HepG2 (cell line): Measurements from ENCODE around the gene RASSF10. TPM values are rescaled to one million over a fixed set of nuclear protein-coding genes. Genes with fewer than 3 reads are reported as not detected.

Experiments
- ATAC-seq: fragments of 200-7000 bp; cut with Tn5 transposase; 3 replicates; pipeline ENCODE4 v1.9.1; 2020; ENCODE audit warnings: mild to moderate bottlenecking, moderate library complexity
- BruUV-seq: library from RNA; stranded (reverse); fragments of 400-500 nt; replicated peaks from 2 replicates; lab custom pipeline; 2021; lab: Mats Ljungman, UMichigan
- CTCF ChIA-PET: fragments of 300-600 bp; formaldehyde crosslinking; extraction: SDS; loops from one replicate; lab custom pipeline; 2021; ENCODE audit warnings: low total read pairs, inconsistent platforms, low intra/inter-chr PET ratio; lab: Yijun Ruan, JAX
- POLR2A ChIA-PET: fragments of 350-600 bp; sonication (Branson Sonifier 250); formaldehyde crosslinking; loops from one replicate; lab custom pipeline; 2020; ENCODE audit warnings: antibody characterized with exemption, inconsistent platforms; lab: Yijun Ruan, JAX
- DNase-seq: peaks from one replicate; pipeline ENCODE4 v3.0.0-alpha.2; 2015; ENCODE audit warnings: low spot score
- FAIRE-seq: peaks from 3 replicates; lab custom pipeline; 2011; peaks lifted over from hg19 to GRCh38; lab: Jason Lieb, UNC
- H2AFZ ChIP-seq: one replicate; pipeline ENCODE4 v1.6.1; 2011; ENCODE audit warnings: low read length, inconsistent platforms
- H3K27ac ChIP-seq: fragments of 300-600 bp; 3 replicates; pipeline ENCODE4 v1.8.0; 2011; ENCODE audit warnings: mixed run types, mild to moderate bottlenecking, mixed read lengths, low read length, inconsistent platforms; ENCODE audit not compliant: insufficient read depth; ENCODE audit errors: extremely low read length
- H3K27me3 ChIP-seq, 2 experiments: fragments of 200-600 bp in 1 of 2; 2 replicates in 1 of 2; 3 replicates in 1 of 2; pipeline versions ENCODE4 v1.6.0 to v1.8.0; 2011; ENCODE audit warnings: low read length in 2 of 2, mild to moderate bottlenecking in 2 of 2, moderate library complexity in 2 of 2, inconsistent platforms in 1 of 2; ENCODE audit not compliant: insufficient read depth in 2 of 2, control insufficient read depth in 1 of 2
- H3K36me3 ChIP-seq, 2 experiments: fragments of 200-600 bp in 1 of 2; replicated peaks in 1 of 2; 2 replicates in 1 of 2; 3 replicates in 1 of 2; pipeline versions ENCODE4 v1.5.1 to v1.8.0; 2011; ENCODE audit warnings: low read length in 2 of 2, inconsistent platforms in 1 of 2; ENCODE audit not compliant: insufficient read depth in 2 of 2, control insufficient read depth in 1 of 2
- H3K4me1 ChIP-seq: 2 replicates; pipeline ENCODE4 v1.5.1; 2012; ENCODE audit warnings: low read length, inconsistent platforms; ENCODE audit not compliant: insufficient read depth
- H3K4me2 ChIP-seq: 2 replicates; pipeline ENCODE4 v1.6.0; 2011; ENCODE audit warnings: low read depth, low read length, inconsistent platforms
- H3K4me3 ChIP-seq, 3 experiments: fragments of 200-600 bp in 1 of 3; sonication (generic), shearing (Covaris generic) in 1 of 3; replicated peaks in 1 of 3; 2 replicates each; pipeline ENCODE4 v1.5.1; 2011 to 2016; ENCODE audit warnings: low read length in 3 of 3, inconsistent platforms in 2 of 3, low read depth in 2 of 3, mild to moderate bottlenecking in 2 of 3, control low read depth in 1 of 3, mixed read lengths in 1 of 3; ENCODE audit not compliant: insufficient read depth in 1 of 3
- H3K79me2 ChIP-seq: one replicate; pipeline ENCODE4 v1.6.1; 2011; ENCODE audit warnings: low read length, inconsistent platforms; ENCODE audit not compliant: insufficient read depth
- H3K9ac ChIP-seq: 2 replicates; pipeline ENCODE4 v1.6.0; 2011; ENCODE audit warnings: mild to moderate bottlenecking, low read depth, low read length, inconsistent platforms; ENCODE audit not compliant: insufficient read depth
- H3K9me3 ChIP-seq: 2 replicates; pipeline ENCODE4 v1.5.1; 2012; ENCODE audit warnings: mild to moderate bottlenecking, low read length
- H4K20me1 ChIP-seq: 2 replicates; pipeline ENCODE4 v1.6.0; 2011; ENCODE audit warnings: inconsistent platforms, mild to moderate bottlenecking, low read length, moderate library complexity; ENCODE audit not compliant: insufficient read depth
- CAMTA2 ChIP-seq: sonication (generic); formaldehyde crosslinking; IDR thresholded peaks from 2 replicates; pipeline ENCODE4 v1.4.0; 2020; ENCODE audit warnings: mild to moderate bottlenecking, missing genetic modification reagents, borderline replicate concordance
- DMTF1 ChIP-seq: sonication (generic); formaldehyde crosslinking; IDR thresholded peaks from 2 replicates; pipeline ENCODE4 v1.4.0; 2020; ENCODE audit warnings: mild to moderate bottlenecking, missing genetic modification reagents
- DZIP1 ChIP-seq: sonication (generic); formaldehyde crosslinking; IDR thresholded peaks from 2 replicates; pipeline ENCODE4 v1.5.0; 2020; ENCODE audit warnings: mild to moderate bottlenecking, missing genetic modification reagents
- KIAA2018 ChIP-seq: sonication (generic); formaldehyde crosslinking; IDR thresholded peaks from 2 replicates; pipeline ENCODE4 v1.5.0; 2020; ENCODE audit warnings: mild to moderate bottlenecking, missing genetic modification reagents, borderline replicate concordance
- MXD1 ChIP-seq: sonication (generic); formaldehyde crosslinking; IDR thresholded peaks from 2 replicates; pipeline ENCODE4 v1.4.0; 2020; ENCODE audit warnings: mild to moderate bottlenecking, missing genetic modification reagents
- SMAD9 ChIP-seq: sonication (generic); formaldehyde crosslinking; IDR thresholded peaks from 2 replicates; pipeline ENCODE4 v1.5.1; 2020; ENCODE audit warnings: mild to moderate bottlenecking, missing genetic modification reagents
- ZNF530 ChIP-seq: sonication (generic); formaldehyde crosslinking; IDR thresholded peaks from 2 replicates; pipeline ENCODE4 v1.5.0; 2020; ENCODE audit warnings: low read depth, mild to moderate bottlenecking, missing genetic modification reagents
- ZNF770 ChIP-seq: sonication (generic); formaldehyde crosslinking; IDR thresholded peaks from 2 replicates; pipeline ENCODE4 v1.5.0; 2020; ENCODE audit warnings: mild to moderate bottlenecking, missing genetic modification reagents
- WGBS: methylation state at CpG from one replicate; pipeline ENCODE4 v1.1.6; 2017; ENCODE audit warnings: low lambda C conversion rate; 5-methylcytosine and 5-hydroxymethylcytosine counted together
- in situ Hi-C: cut with HindIII; loops from 2 replicates; pipeline ENCODE4 v1.10.0; 2017; ENCODE audit warnings: low pct_unique_long_range_greater_than_20kb; ENCODE audit not compliant: extremely low pct_ligation_motif_present
- intact Hi-C: fragments of 100-400 bp; cut with micrococcal nuclease; formaldehyde crosslinking; loops from one replicate; pipeline ENCODE4 v1.10.0; 2022; ENCODE audit not compliant: unreplicated experiment
- polyA plus RNA-seq, 8 experiments: library from polyadenylated mRNA; depleted of rRNA in 3 of 8; stranded (reverse) in 7 of 8; unstranded in 1 of 8; fragments of >200 nt; fragmentation: Illumina TruSeq in 4 of 8; extraction: Trizol in 4 of 8; gene quantifications; 2 replicates each; pipeline versions ENCODE4 v1.2.1 to v1.2.3, GENCODE V29; 2011 to 2016; ENCODE audit warnings: low read depth in 4 of 8, missing spikeins in 1 of 8, mixed read lengths in 1 of 8; ENCODE audit not compliant: insufficient read depth in 1 of 8
- total RNA-seq, 5 experiments: library from RNA; depleted of rRNA; stranded (reverse); fragments of >200 nt; fragmentation: Illumina TruSeq; extraction: Trizol; gene quantifications; 2 replicates each; pipeline ENCODE4 v1.2.3, GENCODE V29; 2016; ENCODE audit warnings: low read depth in 1 of 5

The RASSF10 gene
- total and polyA plus RNA-seq, 2 of the 13 experiments (the other 11 are each of a cell fraction or from before 2014, with no cell fraction given): not detected

GRCh38 chr11:12994476-12994875, 14.6 kb upstream of the RASSF10 start:
- BruUV-seq: no TSS peak
- WGBS: 63% methylated on average over 2 of the region's 2 CpGs
- H4K20me1 ChIP-seq: no peaks in the 10 kb centered on the region
- POLR2A ChIA-PET: no interaction called here
- DNase-seq (no peak), FAIRE-seq (no peak), ATAC-seq (no peak)
- H3K79me2 ChIP-seq: no peaks in the 10 kb centered on the region
- H3K27me3 ChIP-seq: no peaks in the 10 kb centered on the region
- no peak overlapping the region for H3K9ac ChIP-seq
- intact Hi-C loops (no loop called here), in situ Hi-C loops (no loop called here)
- no peaks in the 10 kb centered on the region for H3K9me3 ChIP-seq
- no peak overlapping the region for H3K27ac ChIP-seq
- no peak overlapping the region for H3K4me3 ChIP-seq
- no peak overlapping the region for H3K4me2 ChIP-seq
- H2AFZ ChIP-seq: no peak overlapping the region
- no peaks in the 10 kb centered on the region for H3K36me3 ChIP-seq
- CTCF ChIA-PET: no interaction called here
- peaks cover 17% of the 10 kb centered on the region for H3K4me1 ChIP-seq
- TF ChIP-seq ZNF530 (CRISPR knock-in tag) (no peak), SMAD9 (CRISPR knock-in tag) (no peak), CAMTA2 (no peak), DMTF1 (CRISPR knock-in tag) (no peak), KIAA2018 (CRISPR knock-in tag) (no peak), DZIP1 (no peak), MXD1 (CRISPR knock-in tag) (no peak), ZNF770 (no peak)
